K562 (cell line): ENCODE results near the gene FAM120B. TPM values are rescaled to one million over a fixed set of nuclear protein-coding genes. Genes with fewer than 3 reads are reported as not detected.

Experiments
- ATAC-seq: fragments of 200-7000 bp; cut with Tn5 transposase; 3 replicates; pipeline ENCODE4 v1.9.1; 2020; ENCODE audit warnings: moderate library complexity
- BruUV-seq: library from RNA; stranded (reverse); fragments of 400-500 nt; replicated peaks from 2 replicates; lab custom pipeline; 2021; lab: Mats Ljungman, UMichigan
- CTCF ChIA-PET: fragments of 300-600 bp; formaldehyde crosslinking; extraction: SDS; loops from one replicate; lab custom pipeline; 2021; ENCODE audit warnings: low intra/inter-chr PET ratio; lab: Yijun Ruan, JAX
- POLR2A ChIA-PET: fragments of 300-600, 350-650 bp; sonication (Branson Sonifier 250); formaldehyde crosslinking; extraction: SDS; loops from one replicate; lab custom pipeline; 2021; ENCODE audit warnings: antibody characterized with exemption, inconsistent platforms; lab: Yijun Ruan, JAX
- DNase-seq, 4 experiments: peaks; one replicate each; pipeline versions ENCODE4 v3.0.0 to v3.0.0-alpha.2; 2011 to 2018; ENCODE audit warnings: low spot score in 3 of 4, mixed read lengths in 3 of 4; ENCODE audit errors: extremely low read depth in 1 of 4
- FAIRE-seq: peaks from 2 replicates; lab custom pipeline; 2011; peaks lifted over from hg19 to GRCh38; lab: Jason Lieb, UNC
- H2AFZ ChIP-seq: 2 replicates; pipeline ENCODE4 v1.6.0; 2011; ENCODE audit warnings: low read depth, low read length, control low read depth, inconsistent platforms
- H3K27ac ChIP-seq: fragments of 200-600 bp; 3 replicates; pipeline ENCODE4 v1.8.0; 2011; ENCODE audit warnings: low read depth, mild to moderate bottlenecking, control low read depth, inconsistent platforms, low read length, moderate library complexity, mixed read lengths; ENCODE audit errors: extremely low read depth
- H3K27me3 ChIP-seq, 2 experiments: fragments of 300-600 bp in 1 of 2; 2 replicates in 1 of 2; 3 replicates in 1 of 2; pipeline versions ENCODE4 v1.6.0 to v1.8.0; 2011; ENCODE audit warnings: inconsistent platforms in 2 of 2, low read length in 2 of 2, mild to moderate bottlenecking in 1 of 2, mixed read lengths in 1 of 2, moderate library complexity in 1 of 2; ENCODE audit not compliant: control insufficient read depth in 2 of 2, insufficient read depth in 2 of 2
- H3K36me3 ChIP-seq: fragments of 300-600 bp; 3 replicates; pipeline ENCODE4 v1.8.0; 2011; ENCODE audit warnings: mild to moderate bottlenecking, low read length, inconsistent platforms; ENCODE audit not compliant: control insufficient read depth, insufficient read depth
- H3K4me1 ChIP-seq, 2 experiments: fragments of 200-600 bp in 1 of 2; replicated peaks in 1 of 2; 2 replicates in 1 of 2; 3 replicates in 1 of 2; pipeline versions ENCODE4 v1.5.1 to v1.8.0; 2011; ENCODE audit warnings: inconsistent platforms in 2 of 2, low read length in 2 of 2, mild to moderate bottlenecking in 1 of 2, mixed read lengths in 1 of 2, moderate library complexity in 1 of 2; ENCODE audit not compliant: control insufficient read depth in 2 of 2, insufficient read depth in 2 of 2
- H3K4me2 ChIP-seq: 2 replicates; pipeline ENCODE4 v1.6.1; 2011; ENCODE audit warnings: low read length, control low read depth, inconsistent platforms, mixed read lengths; ENCODE audit not compliant: insufficient read depth
- H3K4me3 ChIP-seq: fragments of 200-600 bp; sonication (generic), shearing (Covaris generic); 2 replicates; pipeline ENCODE4 v1.5.1; 2016; ENCODE audit warnings: control low read depth, inconsistent platforms
- H3K79me2 ChIP-seq: fragments of 200-600 bp; 3 replicates; pipeline ENCODE4 v1.8.0; 2011; ENCODE audit warnings: low read length, inconsistent platforms; ENCODE audit not compliant: control insufficient read depth, insufficient read depth
- H3K9ac ChIP-seq, 2 experiments: 2 replicates each; pipeline versions ENCODE4 v1.6.0 to v1.6.1; 2011; ENCODE audit warnings: low read depth in 2 of 2, low read length in 2 of 2, control low read depth in 1 of 2, inconsistent platforms in 1 of 2, mild to moderate bottlenecking in 1 of 2, mixed read lengths in 1 of 2; ENCODE audit not compliant: insufficient read depth in 1 of 2
- H3K9me1 ChIP-seq: one replicate; pipeline ENCODE4 v1.6.0; 2011; ENCODE audit warnings: inconsistent platforms, mild to moderate bottlenecking, low read length, moderate library complexity; ENCODE audit not compliant: control insufficient read depth, insufficient read depth
- H3K9me3 ChIP-seq: replicated peaks from 2 replicates; pipeline ENCODE4 v1.5.1; 2011; ENCODE audit warnings: low read depth, low read length, inconsistent platforms; ENCODE audit not compliant: control insufficient read depth, insufficient read depth
- H4K20me1 ChIP-seq: replicated peaks from 2 replicates; pipeline ENCODE4 v1.6.1; 2011; ENCODE audit warnings: low read length, inconsistent platforms, mixed read lengths; ENCODE audit not compliant: control insufficient read depth, insufficient read depth
- CAMTA2 ChIP-seq: fragments of 250-450 bp; sonication (Bioruptor Pico); conservative IDR thresholded peaks from 2 replicates; pipeline ENCODE4 v1.5.1; 2022
- NCOR1 ChIP-seq: fragments of 450-650 bp; IDR thresholded peaks from 2 replicates; pipeline ENCODE4 v1.6.1; 2016; ENCODE audit warnings: mild to moderate bottlenecking, moderate library complexity
- STAG1 ChIP-seq: sonication (generic); formaldehyde crosslinking; IDR thresholded peaks from 2 replicates; pipeline ENCODE4 v1.5.0; 2020; ENCODE audit warnings: missing genetic modification reagents, borderline replicate concordance
- ZBTB40 ChIP-seq, 2 experiments: fragments of 450-650 bp in 1 of 2; sonication (generic) in 1 of 2; formaldehyde crosslinking in 1 of 2; IDR thresholded peaks; 2 replicates each; pipeline versions ENCODE4 v1.7.1 to v1.9.0; 2016 to 2022; ENCODE audit warnings: inconsistent platforms in 1 of 2, mild to moderate bottlenecking in 1 of 2, missing genetic modification reagents in 1 of 2
- ZBTB49 ChIP-seq: sonication (generic); formaldehyde crosslinking; IDR thresholded peaks from 2 replicates; pipeline ENCODE4 v1.8.0; 2022; ENCODE audit warnings: missing genetic modification reagents, mild to moderate bottlenecking, borderline replicate concordance
- ZC3H11A ChIP-seq: IDR thresholded peaks from 2 replicates; pipeline ENCODE4 v1.6.1; 2012; ENCODE audit warnings: low read depth, low read length, improper control_type of control experiment
- WGBS: fragments of 100-300 bp; shearing (Covaris generic); methylation state at CpG from one replicate; pipeline ENCODE4 v1.1.6; 2016; ENCODE audit warnings: low coverage, mixed read lengths; ENCODE audit not compliant: insufficient coverage; ENCODE audit errors: missing lambda C conversion rate; 5-methylcytosine and 5-hydroxymethylcytosine counted together
- in situ Hi-C: fragments of 300-500 bp; cut with MboI; formaldehyde crosslinking; loops from 4 replicates; pipeline ENCODE4 v1.15.0; 2018; ENCODE audit warnings: inconsistent platforms, mixed read lengths
- intact Hi-C: fragments of 100-400 bp; cut with micrococcal nuclease; formaldehyde crosslinking; loops from 2 replicates; pipeline ENCODE4 v1.14.2; 2022
- polyA plus RNA-seq, 8 experiments: library from polyadenylated mRNA; depleted of rRNA in 4 of 8; stranded (reverse) in 5 of 8; unstranded in 3 of 8; fragments of >200 nt; fragmentation: Nextera tagmentation in 2 of 8; fragmentation: Illumina TruSeq in 1 of 8; extraction: Ambion mirVana in 2 of 8; extraction: Trizol in 1 of 8; gene quantifications; 2 replicates each; pipeline versions ENCODE4 v1.2.1 to v1.2.3, GENCODE V29; 2011 to 2014; ENCODE audit warnings: inconsistent platforms in 1 of 8, missing spikeins in 1 of 8
- total RNA-seq, 7 experiments: library from RNA; depleted of rRNA in 6 of 7; stranded (reverse); fragments of >200 nt in 6 of 7; fragmentation: Illumina TruSeq in 2 of 7; extraction: Trizol in 2 of 7; gene quantifications; 2 replicates each; pipeline versions ENCODE4 v1.2.1 to v1.2.3, GENCODE V29; 2011 to 2021; ENCODE audit warnings: low replicate concordance in 1 of 7

FAM120B gene
- total and polyA plus RNA-seq, 9 of the 15 experiments (the other 6 are each of a cell fraction or from before 2014, with no cell fraction given) = 3.5 to 22.6 (median 14.7) TPM

GRCh38 chr6:170312876-170313275, 6.3 kb downstream of the FAM120B start (continued):
- no peak for TF ChIP-seq NCOR1

- H3K27me3 ChIP-seq = no peaks in the 10 kb centered on the region
- no peak overlapping the region for H3K4me2 ChIP-seq
- DNase-seq (no peak), ATAC-seq (peak; percentile 17; the same call in 2 of the 3 replicates), FAIRE-seq (no peak)
- H3K4me1 ChIP-seq = 0 out of 5 replicates have a peak, but pooled peaks cover 0 to under 1% of the 10 kb centered on the region in 2 experiments
- no peak overlapping the region for H3K9ac ChIP-seq
- no peak overlapping the region for H2AFZ ChIP-seq
- intact Hi-C loops (no loop called here), in situ Hi-C loops (no loop called here)
- POLR2A ChIA-PET = interaction anchor here (0.6 to 1.2 kb wide), 2 partner anchors 17 to 20 kb away, joined by 3 to 4 read pairs; no protein-coding TSS in a partner anchor
- 90% methylated on average over 6 of the region's 6 CpGs for WGBS
- CTCF ChIA-PET = no interaction called here
- no peaks in the 10 kb centered on the region for H3K9me3 ChIP-seq
- no peak overlapping the region for H3K27ac ChIP-seq
- H3K36me3 ChIP-seq = peaks cover 28% of the 10 kb centered on the region; the same call in 2 of the 3 replicates
- peaks cover 57% of the 10 kb centered on the region for H3K79me2 ChIP-seq
- H3K4me3 ChIP-seq = no peak overlapping the region
- no TSS peak for BruUV-seq
- peaks cover 2% of the 10 kb centered on the region for H3K9me1 ChIP-seq
- H4K20me1 ChIP-seq = peaks cover 14% of the 10 kb centered on the region
- TF ChIP-seq CAMTA2 (CRISPR knock-in tag) (no peak), ZBTB40 (IDR thresholded peaks at IDR 0.05) (no peak), ZBTB40 (CRISPR knock-in tag; IDR thresholded peaks at IDR 0.05) (no peak), STAG1 (CRISPR knock-in tag) (no peak), ZBTB49 (CRISPR knock-in tag) (no peak), ZC3H11A (no peak)
Observed at GRCh38 chr6:170313716-170314295, 7.2 kb downstream of the FAM120B start.
